Measurements from ENCODE around the gene ESAM.

DNA sequence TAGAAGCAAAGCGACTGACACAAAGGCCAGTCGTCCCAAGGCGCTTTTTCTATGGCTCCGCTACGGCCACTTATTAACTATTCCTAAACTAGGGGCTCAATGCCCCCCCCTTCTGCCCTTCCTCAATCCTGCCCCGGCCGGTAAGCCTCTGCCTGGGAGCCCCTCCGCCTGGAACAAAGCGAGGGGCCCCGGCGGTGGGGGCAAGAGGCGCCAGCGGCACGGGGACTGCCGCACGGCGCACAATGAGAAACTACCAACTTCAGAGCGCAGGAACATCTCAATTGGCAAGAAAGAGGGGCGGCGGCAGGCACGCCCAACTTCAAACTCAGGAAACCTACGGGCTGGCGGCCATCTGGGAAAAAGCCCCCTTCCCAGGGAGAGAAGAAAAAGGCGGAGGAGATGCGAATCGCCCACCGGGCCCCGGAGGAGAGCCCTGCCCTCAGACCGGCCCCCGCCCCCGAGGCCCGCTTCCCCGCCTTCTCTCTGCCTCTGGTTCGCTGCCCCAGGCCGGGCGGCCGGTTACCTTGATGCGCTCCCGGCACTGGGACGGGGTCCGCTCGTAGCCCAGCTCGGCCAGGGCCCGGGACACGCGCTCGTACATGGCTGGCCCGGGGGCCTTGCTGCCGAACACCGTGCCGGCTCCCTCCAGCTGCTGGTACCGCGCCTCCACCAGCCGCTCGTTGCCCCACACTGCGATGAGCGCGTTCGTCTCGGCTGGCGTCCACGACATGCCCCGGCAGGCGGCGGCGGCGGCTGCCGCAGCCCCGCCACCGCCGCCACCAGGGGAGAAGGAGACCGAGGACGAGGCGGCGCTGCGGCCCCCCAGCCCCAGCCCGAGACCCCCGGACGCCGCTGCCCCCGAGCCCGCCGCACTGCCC is 37.5 kb upstream of the ESAM start:
- TF ChIP-seq, protein P1, sequence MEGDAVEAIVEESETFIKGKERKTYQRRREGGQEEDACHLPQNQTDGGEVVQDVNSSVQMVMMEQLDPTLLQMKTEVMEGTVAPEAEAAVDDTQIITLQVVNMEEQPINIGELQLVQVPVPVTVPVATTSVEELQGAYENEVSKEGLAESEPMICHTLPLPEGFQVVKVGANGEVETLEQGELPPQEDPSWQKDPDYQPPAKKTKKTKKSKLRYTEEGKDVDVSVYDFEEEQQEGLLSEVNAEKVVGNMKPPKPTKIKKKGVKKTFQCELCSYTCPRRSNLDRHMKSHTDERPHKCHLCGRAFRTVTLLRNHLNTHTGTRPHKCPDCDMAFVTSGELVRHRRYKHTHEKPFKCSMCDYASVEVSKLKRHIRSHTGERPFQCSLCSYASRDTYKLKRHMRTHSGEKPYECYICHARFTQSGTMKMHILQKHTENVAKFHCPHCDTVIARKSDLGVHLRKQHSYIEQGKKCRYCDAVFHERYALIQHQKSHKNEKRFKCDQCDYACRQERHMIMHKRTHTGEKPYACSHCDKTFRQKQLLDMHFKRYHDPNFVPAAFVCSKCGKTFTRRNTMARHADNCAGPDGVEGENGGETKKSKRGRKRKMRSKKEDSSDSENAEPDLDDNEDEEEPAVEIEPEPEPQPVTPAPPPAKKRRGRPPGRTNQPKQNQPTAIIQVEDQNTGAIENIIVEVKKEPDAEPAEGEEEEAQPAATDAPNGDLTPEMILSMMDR (conservative IDR thresholded peaks at IDR 0.05; ENCODE audit: low read depth, low read length): no peak
- no peak for TF ChIP-seq EZH2 (IDR thresholded peaks at IDR 0.05; ENCODE audit: low read length, unreplicated experiment)

Data from PC-3 (cell line).